Trophoblast cell (in vitro differentiated cells and primary cell): ENCODE results near the gene ESYT2.
"Not testable (repeated sequence)": the region's sequence is repeated elsewhere in the genome, so short reads cannot be mapped to it uniquely, and the experiment has no call there.

Source experiments
- DNase-seq, 2 donors: peaks; one replicate each; pipeline ENCODE4 v3.0.0-alpha.2; 2016
- H2AFZ ChIP-seq: 2 replicates; pipeline ENCODE4 v1.6.1; 2013; ENCODE audit warnings: low read length, moderate library complexity, mild to moderate bottlenecking; ENCODE audit not compliant: insufficient read depth, poor library complexity
- H2AK5ac ChIP-seq: 2 replicates; pipeline ENCODE4 v1.6.1; 2013; ENCODE audit warnings: mild to moderate bottlenecking, low read length
- H2BK120ac ChIP-seq: 2 replicates; pipeline ENCODE4 v1.6.1; 2013; ENCODE audit warnings: low read length, mild to moderate bottlenecking, moderate library complexity; ENCODE audit not compliant: insufficient read depth, poor library complexity
- H2BK12ac ChIP-seq: 2 replicates; pipeline ENCODE4 v1.6.1; 2013; ENCODE audit warnings: mild to moderate bottlenecking, low read length, moderate library complexity
- H2BK5ac ChIP-seq: 2 replicates; pipeline ENCODE4 v1.6.1; 2013; ENCODE audit warnings: low read length, low read depth, moderate library complexity, mild to moderate bottlenecking; ENCODE audit not compliant: poor library complexity
- H3K14ac ChIP-seq: 2 replicates; pipeline ENCODE4 v1.6.1; 2013; ENCODE audit warnings: mild to moderate bottlenecking, low read length
- H3K18ac ChIP-seq: 2 replicates; pipeline ENCODE4 v1.6.1; 2013; ENCODE audit warnings: mild to moderate bottlenecking, low read length
- H3K23ac ChIP-seq: 2 replicates; pipeline ENCODE4 v1.6.1; 2013; ENCODE audit warnings: low read length
- H3K27ac ChIP-seq: 2 replicates; pipeline ENCODE4 v1.5.1; 2013; ENCODE audit warnings: low read depth, mild to moderate bottlenecking, inconsistent platforms, low read length, moderate library complexity
- H3K27me3 ChIP-seq: 2 replicates; pipeline ENCODE4 v1.6.1; 2013; ENCODE audit warnings: inconsistent platforms, mild to moderate bottlenecking, low read length, moderate library complexity; ENCODE audit not compliant: insufficient read depth
- H3K36me3 ChIP-seq, 2 experiments: 1 replicate in 1 of 2; 2 replicates in 1 of 2; pipeline ENCODE4 v1.6.1; 2013; ENCODE audit warnings: low read length in 2 of 2, mild to moderate bottlenecking in 2 of 2, moderate library complexity in 1 of 2; ENCODE audit not compliant: insufficient read depth in 2 of 2, control insufficient read depth in 1 of 2
- H3K4ac ChIP-seq: 2 replicates; pipeline ENCODE4 v1.6.1; 2013; ENCODE audit warnings: low read depth, mild to moderate bottlenecking, low read length, moderate library complexity
- H3K4me1 ChIP-seq, 2 experiments: 1 replicate in 1 of 2; 2 replicates in 1 of 2; pipeline ENCODE4 v1.6.1; 2013; ENCODE audit warnings: low read length in 2 of 2, mild to moderate bottlenecking in 2 of 2, moderate library complexity in 1 of 2; ENCODE audit not compliant: insufficient read depth in 2 of 2, control insufficient read depth in 1 of 2
- H3K4me2 ChIP-seq: 2 replicates; pipeline ENCODE4 v1.6.1; 2013; ENCODE audit warnings: inconsistent platforms, mild to moderate bottlenecking, low read length, moderate library complexity
- H3K4me3 ChIP-seq: 2 replicates; pipeline ENCODE4 v1.5.1; 2013; ENCODE audit warnings: mild to moderate bottlenecking, low read depth, low read length, inconsistent platforms
- H3K79me1 ChIP-seq: one replicate; pipeline ENCODE4 v1.6.1; 2013; ENCODE audit warnings: low read length
- H3K79me2 ChIP-seq: 2 replicates; pipeline ENCODE4 v1.6.1; 2013; ENCODE audit warnings: low read length, mild to moderate bottlenecking; ENCODE audit not compliant: control insufficient read depth, insufficient read depth, poor library complexity
- H3K9ac ChIP-seq: 2 replicates; pipeline ENCODE4 v1.6.1; 2013; ENCODE audit warnings: mild to moderate bottlenecking, low read length
- H3K9me3 ChIP-seq: 2 replicates; pipeline ENCODE4 v1.6.1; 2013; ENCODE audit warnings: low read depth, mild to moderate bottlenecking, control low read depth, inconsistent platforms, low read length; ENCODE audit not compliant: insufficient read depth
- H4K12ac ChIP-seq: 2 replicates; pipeline ENCODE4 v1.6.1; 2013; ENCODE audit warnings: low read depth, mild to moderate bottlenecking, low read length, moderate library complexity
- H4K8ac ChIP-seq: 2 replicates; pipeline ENCODE4 v1.6.1; 2013; ENCODE audit warnings: low read depth, mild to moderate bottlenecking, low read length, moderate library complexity
- H4K91ac ChIP-seq: one replicate; pipeline ENCODE4 v1.6.1; 2013; ENCODE audit warnings: low read depth, mild to moderate bottlenecking, low read length, moderate library complexity
- WGBS: extraction: QIAGEN DNeasy Blood & Tissue Kit; methylation state at CpG from one replicate; pipeline ENCODE4 v1.1.7; 2013; ENCODE audit warnings: missing lambda C conversion rate; ENCODE audit not compliant: insufficient read length, insufficient coverage; ENCODE audit errors: extremely low coverage; 5-methylcytosine and 5-hydroxymethylcytosine counted together

Gene ESYT2

DNA sequence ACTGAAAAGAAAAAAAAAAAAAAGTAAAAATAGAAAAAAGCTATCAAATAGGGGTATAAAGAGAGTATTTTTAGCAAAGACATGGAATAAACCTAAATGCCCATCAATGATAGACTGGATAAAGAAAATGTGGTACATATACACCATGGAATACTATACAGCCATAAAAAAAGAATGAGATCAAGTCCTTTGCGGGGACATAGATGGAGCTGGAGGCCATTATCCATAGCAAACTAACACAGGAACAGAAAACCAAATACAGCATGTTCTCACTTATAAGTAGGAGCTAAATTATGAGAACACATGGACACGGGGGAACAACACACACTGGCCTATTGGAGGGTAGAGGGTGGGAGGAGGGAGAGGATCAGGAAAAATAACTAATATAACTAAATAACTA is 131.7 kb downstream of the ESYT2 start:
- H3K4ac ChIP-seq, H3K14ac ChIP-seq, H4K12ac ChIP-seq, H3K18ac ChIP-seq, H3K27ac ChIP-seq, H2BK12ac ChIP-seq, H3K79me1 ChIP-seq, H3K23ac ChIP-seq, DNase-seq, H2AFZ ChIP-seq, H4K91ac ChIP-seq, H3K4me2 ChIP-seq, H3K9me3 ChIP-seq, H3K4me3 ChIP-seq, H2AK5ac ChIP-seq, H2BK120ac ChIP-seq, H4K8ac ChIP-seq, H3K9ac ChIP-seq, H3K27me3 ChIP-seq, H2BK5ac ChIP-seq, H3K79me2 ChIP-seq, H3K4me1 ChIP-seq: not testable (repeated sequence)
- no CpG with 5 or more reads among the region's 2 CpGs for WGBS
- peaks cover 18 to 21% of the 10 kb centered on the region in 2 experiments for H3K36me3 ChIP-seq

DNA sequence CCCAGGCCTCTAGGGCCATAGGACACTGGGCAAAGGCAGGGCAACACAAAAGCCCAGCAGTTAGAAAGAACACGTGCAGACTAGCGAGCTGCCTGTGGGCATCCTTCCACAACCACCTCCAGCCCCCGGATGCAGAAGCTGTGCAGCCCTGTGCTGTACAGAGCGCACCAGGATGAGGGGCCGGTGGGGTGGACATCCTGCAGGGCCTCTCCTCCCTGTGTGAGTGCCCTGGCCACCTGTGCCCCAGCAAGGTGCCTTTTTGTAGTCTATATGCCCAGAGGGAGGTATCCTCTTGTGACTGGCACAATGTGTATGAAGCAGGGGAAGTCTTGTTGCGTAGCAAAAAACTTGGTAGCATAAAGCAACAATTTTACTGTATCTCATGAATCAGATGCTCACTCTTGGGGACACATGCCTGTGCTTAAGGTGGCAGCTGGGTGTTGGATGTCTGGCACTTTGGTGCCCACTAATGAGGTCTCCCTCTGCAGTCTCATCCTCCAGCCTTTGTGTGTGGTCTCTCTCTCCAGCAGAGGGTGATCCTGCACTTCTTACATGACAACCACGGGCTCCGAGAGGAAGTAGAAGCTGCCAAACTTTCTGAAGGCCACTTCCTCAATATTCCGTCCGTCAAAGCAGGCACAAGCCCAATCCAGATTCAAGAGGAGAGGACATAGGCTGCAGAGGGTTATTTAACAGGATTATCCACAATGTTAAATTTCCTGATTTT is 133.4 kb downstream of the ESYT2 start:
- Histone ChIP-seq H3K9me3 (no peaks in the 10 kb centered on the region), H3K4me2 (no peak overlapping the region), H2AFZ (no peak overlapping the region), H4K91ac (no peak overlapping the region), H3K79me2 (no peaks in the 10 kb centered on the region), H4K8ac (no peak overlapping the region), H3K23ac (no peak overlapping the region), H4K12ac (no peak overlapping the region), H2BK5ac (no peak overlapping the region), H3K36me3 (peaks cover 17 to 23% of the 10 kb centered on the region in 2 experiments), H3K4me3 (no peak overlapping the region), H3K18ac (peak overlapping the region; percentile 12), H3K27me3 (no peaks in the 10 kb centered on the region), H3K79me1 (no peaks in the 10 kb centered on the region), H2BK12ac (no peak overlapping the region), H2BK120ac (no peak overlapping the region), H3K4ac (no peak overlapping the region), H3K14ac (no peak overlapping the region), H3K9ac (no peak overlapping the region), H3K27ac (no peak overlapping the region), H2AK5ac (no peak overlapping the region), H3K4me1 (no peaks in the 10 kb centered on the region)
- no CpG with 5 or more reads among the region's 10 CpGs for WGBS
- peak; percentile 27 to 54 for DNase-seq

DNA sequence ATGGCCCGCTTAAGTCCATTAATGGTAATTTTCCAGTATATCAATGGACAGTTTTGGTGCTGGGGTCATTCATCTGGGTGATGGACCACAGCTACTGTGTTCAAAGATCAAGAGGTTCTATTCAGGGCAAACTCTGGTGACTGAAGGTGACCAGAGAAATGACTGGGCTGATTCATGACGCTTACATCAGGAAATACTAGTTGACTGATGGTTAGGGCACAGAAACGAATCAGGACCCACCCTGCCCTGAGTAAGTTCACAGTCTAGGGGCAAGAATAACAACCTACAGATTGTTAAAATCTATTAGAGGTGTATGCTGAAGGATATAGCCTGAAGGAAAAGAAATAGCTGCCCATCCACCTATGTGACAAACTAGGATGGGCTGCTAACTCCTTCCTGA is 134.3 kb downstream of the ESYT2 start:
- no peak overlapping the region for H2BK5ac ChIP-seq
- no peak overlapping the region for H2AFZ ChIP-seq
- H3K9me3 ChIP-seq = no peaks in the 10 kb centered on the region
- H3K79me2 ChIP-seq = no peaks in the 10 kb centered on the region
- H3K18ac ChIP-seq = no peak overlapping the region
- H3K4me3 ChIP-seq = no peak overlapping the region
- H3K79me1 ChIP-seq = no peaks in the 10 kb centered on the region
- H3K27me3 ChIP-seq = no peaks in the 10 kb centered on the region
- H2BK120ac ChIP-seq = no peak overlapping the region
- H3K23ac ChIP-seq = no peak overlapping the region
- peaks cover 18 to 23% of the 10 kb centered on the region in 2 experiments for H3K36me3 ChIP-seq
- no peak for DNase-seq
- no peak overlapping the region for H4K8ac ChIP-seq
- H3K14ac ChIP-seq = no peak overlapping the region
- no peak overlapping the region for H4K12ac ChIP-seq
- no peak overlapping the region for H3K4ac ChIP-seq
- H2BK12ac ChIP-seq = no peak overlapping the region
- WGBS = no CpG with 5 or more reads among the region's 3 CpGs
- H3K9ac ChIP-seq = no peak overlapping the region
- H2AK5ac ChIP-seq = no peak overlapping the region
- H3K4me1 ChIP-seq = no peaks in the 10 kb centered on the region
- no peak overlapping the region for H4K91ac ChIP-seq
- no peak overlapping the region for H3K4me2 ChIP-seq
- no peak overlapping the region for H3K27ac ChIP-seq

DNA sequence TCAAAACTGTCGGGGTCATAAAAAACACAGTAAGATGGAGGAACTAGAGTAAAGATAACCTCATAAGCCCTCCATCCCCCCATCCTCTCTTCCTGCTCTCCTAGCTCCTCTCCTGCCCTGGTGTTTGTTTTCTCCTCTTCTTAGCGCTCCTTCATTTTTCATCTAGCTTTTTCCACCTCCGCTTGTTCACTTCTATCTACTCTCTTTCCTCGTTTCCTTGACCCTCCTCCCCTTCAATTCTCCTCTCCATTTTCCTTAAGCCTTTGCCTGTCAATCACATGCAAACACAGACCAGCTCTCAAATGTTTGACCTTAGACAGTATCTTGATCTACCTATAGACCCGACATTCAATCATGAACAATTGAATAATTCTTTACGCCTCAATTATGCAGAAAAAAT is 134.7 kb downstream of the ESYT2 start:
- Histone ChIP-seq H3K4ac (no peak overlapping the region), H3K79me1 (no peaks in the 10 kb centered on the region), H2BK120ac (no peak overlapping the region), H3K4me3 (no peak overlapping the region), H2BK5ac (no peak overlapping the region), H3K27ac (no peak overlapping the region), H3K4me1 (no peaks in the 10 kb centered on the region), H3K9me3 (no peaks in the 10 kb centered on the region), H3K9ac (no peak overlapping the region), H4K91ac (no peak overlapping the region), H3K36me3 (peaks cover 18 to 23% of the 10 kb centered on the region in 2 experiments), H2BK12ac (no peak overlapping the region), H3K14ac (no peak overlapping the region), H3K23ac (no peak overlapping the region), H2AK5ac (no peak overlapping the region), H3K4me2 (no peak overlapping the region), H3K18ac (no peak overlapping the region), H3K27me3 (no peaks in the 10 kb centered on the region), H4K12ac (no peak overlapping the region), H3K79me2 (no peaks in the 10 kb centered on the region), H2AFZ (no peak overlapping the region), H4K8ac (no peak overlapping the region)
- no CpG with 5 or more reads among the region's 6 CpGs for WGBS
- no peak for DNase-seq
